DND-41 (cell line): ENCODE results near the gene OXER1.

ENCODE experiments used
- ATAC-seq: fragments of 200-7000 bp; cut with Tn5 transposase; 3 replicates; pipeline ENCODE4 v1.9.1; 2021; ENCODE audit warnings: low read depth; ENCODE audit not compliant: insufficient read depth
- DNase-seq: peaks from one replicate; pipeline ENCODE4 v3.0.0-alpha.2; 2020
- H2AFZ ChIP-seq: 2 replicates; pipeline ENCODE4 v1.6.0; 2012; ENCODE audit warnings: low read depth, low read length
- H3K27ac ChIP-seq: 2 replicates; pipeline ENCODE4 v1.5.1; 2012; ENCODE audit warnings: low read length, inconsistent platforms
- H3K27me3 ChIP-seq: fragments of 200-600 bp; sonication (generic); 2 replicates; pipeline ENCODE4 v1.6.0; 2012; ENCODE audit warnings: low read length, mild to moderate bottlenecking, inconsistent platforms; ENCODE audit not compliant: insufficient read depth, poor library complexity
- H3K36me3 ChIP-seq: 2 replicates; pipeline ENCODE4 v1.5.1; 2012; ENCODE audit warnings: low read length, inconsistent platforms; ENCODE audit not compliant: insufficient read depth
- H3K4me1 ChIP-seq: 2 replicates; pipeline ENCODE4 v1.5.1; 2012; ENCODE audit warnings: mild to moderate bottlenecking, low read length; ENCODE audit not compliant: insufficient read depth
- H3K4me2 ChIP-seq: 2 replicates; pipeline ENCODE4 v1.6.0; 2012; ENCODE audit warnings: mild to moderate bottlenecking, moderate library complexity, low read length, inconsistent platforms; ENCODE audit not compliant: insufficient read depth
- H3K4me3 ChIP-seq, 2 experiments: fragments of 200-600 bp in 1 of 2; shearing (Covaris generic) in 1 of 2; 2 replicates each; pipeline ENCODE4 v1.5.1; 2012 to 2016; ENCODE audit warnings: inconsistent platforms in 2 of 2, low read length in 2 of 2, mild to moderate bottlenecking in 2 of 2, low read depth in 1 of 2, moderate library complexity in 1 of 2
- H3K79me2 ChIP-seq: 2 replicates; pipeline ENCODE4 v1.6.0; 2012; ENCODE audit warnings: low read length, inconsistent platforms; ENCODE audit not compliant: insufficient read depth
- H3K9ac ChIP-seq: 2 replicates; pipeline ENCODE4 v1.6.0; 2012; ENCODE audit warnings: low read depth, mild to moderate bottlenecking, inconsistent platforms, low read length, moderate library complexity
- H3K9me3 ChIP-seq: 2 replicates; pipeline ENCODE4 v1.5.1; 2012; ENCODE audit warnings: low read length, moderate library complexity, mild to moderate bottlenecking, inconsistent platforms; ENCODE audit not compliant: insufficient read depth, severe bottlenecking
- H4K20me1 ChIP-seq: 2 replicates; pipeline ENCODE4 v1.6.0; 2012; ENCODE audit warnings: low read length; ENCODE audit not compliant: insufficient read depth
- CTCF ChIP-seq: IDR thresholded peaks from 2 replicates; pipeline ENCODE4 v1.5.1; 2012; ENCODE audit warnings: borderline replicate concordance, low read length, moderate library complexity, mild to moderate bottlenecking; ENCODE audit not compliant: poor library complexity, severe bottlenecking; ENCODE audit errors: extremely low read depth
- EZH2 ChIP-seq: IDR thresholded peaks from 3 replicates; pipeline ENCODE4 v1.6.1; 2012; ENCODE audit warnings: borderline replicate concordance, low read depth, mild to moderate bottlenecking, moderate library complexity, low read length, inconsistent platforms; ENCODE audit not compliant: severe bottlenecking

The OXER1 gene

GRCh38 chr2:42789751-42790150 lies 25.8 kb upstream of the OXER1 start:
- Histone ChIP-seq H3K27me3 (no peaks in the 10 kb centered on the region), H3K79me2 (no peaks in the 10 kb centered on the region), H3K4me2 (no peak overlapping the region), H3K27ac (no peak overlapping the region), H3K36me3 (no peaks in the 10 kb centered on the region), H2AFZ (no peak overlapping the region), H3K4me1 (peaks cover 9% of the 10 kb centered on the region), H4K20me1 (no peaks in the 10 kb centered on the region), H3K9ac (no peak overlapping the region), H3K9me3 (no peaks in the 10 kb centered on the region), H3K4me3 (no peak overlapping the region)
- no peak for ATAC-seq
- TF ChIP-seq CTCF: no peak
- TF ChIP-seq EZH2: no peak
- no peak for DNase-seq

GRCh38 chr2:42788882-42789281 lies 24.9 kb upstream of the OXER1 start:
- Histone ChIP-seq H4K20me1 (no peaks in the 10 kb centered on the region), H3K9ac (no peak overlapping the region), H3K27ac (no peak overlapping the region), H3K4me3 (no peak overlapping the region), H3K4me2 (no peak overlapping the region), H3K27me3 (no peaks in the 10 kb centered on the region), H2AFZ (no peak overlapping the region), H3K79me2 (no peaks in the 10 kb centered on the region), H3K4me1 (peaks cover 7% of the 10 kb centered on the region), H3K9me3 (no peaks in the 10 kb centered on the region), H3K36me3 (no peaks in the 10 kb centered on the region)
- DNase-seq (no peak), ATAC-seq (no peak)
- no peak for TF ChIP-seq CTCF
- TF ChIP-seq EZH2: no peak

- Histone ChIP-seq H3K9ac (no peak overlapping the region), H3K27me3 (no peaks in the 10 kb centered on the region), H3K4me2 (no peak overlapping the region), H3K27ac (no peak overlapping the region), H4K20me1 (no peaks in the 10 kb centered on the region), H2AFZ (no peak overlapping the region), H3K36me3 (no peaks in the 10 kb centered on the region), H3K79me2 (no peaks in the 10 kb centered on the region), H3K9me3 (no peaks in the 10 kb centered on the region), H3K4me1 (peaks cover 3% of the 10 kb centered on the region), H3K4me3 (no peak overlapping the region)
- ATAC-seq: no peak
- DNase-seq: no peak
- TF ChIP-seq CTCF (no peak), EZH2 (no peak)
Observed at GRCh38 chr2:42788478-42788793, 24.5 kb upstream of the OXER1 start.
